ENCODE data around the gene PWWP2B. TPM values are rescaled to one million over a fixed set of nuclear protein-coding genes. Genes with fewer than 3 reads are reported as not detected.
A peak's percentile ranks its signal among the peaks of the same experiment; 100 is the strongest.

PWWP2B gene
- total and polyA plus RNA-seq, 7 experiments from 2014 or later, result 1.5 to 22.2 (median 11.5) TPM

GRCh38 chr10:132387764-132388210 is 9.2 kb upstream of the PWWP2B start:
- H3K9me3 Mint-ChIP-seq, result peaks cover 0 to 10% (median 0%) of the 10 kb centered on the region in 11 donors
- POLR2A ChIA-PET, result interaction anchor here (1.0 kb wide), 1 partner anchor 65 kb away, joined by 7 read pairs; no protein-coding TSS in a partner anchor
- DNase-seq, result peak; percentile 63 to 87 (median 77)
- peaks cover 3 to 22% (median 11%) of the 10 kb centered on the region in 7 donors for H3K4me1 Mint-ChIP-seq
- intact Hi-C loops (cut with micrococcal nuclease), result loop anchor here (1.0 to 5.0 kb wide), 4 partner anchors 60 to 250 kb away; no protein-coding TSS in a partner anchor
- CTCF ChIA-PET, result interaction anchor here (0.6 to 0.8 kb wide), 6 partner anchors 14 to 66 kb away, joined by 3 to 12 read pairs (median 3); no protein-coding TSS in a partner anchor
- Histone ChIP-seq H3K36me3 (ENCODE audit: control insufficient read depth in 2 of 3, insufficient read depth in 3 of 3, low read length in 3 of 3) (no peaks in the 10 kb centered on the region), H3K9me3 (ENCODE audit: control insufficient read depth in 2 of 3, low read length in 3 of 3) (no peaks in the 10 kb centered on the region), H3K27ac (ENCODE audit: low read depth, low read length) (peak overlapping the region; percentile 2), H3K4me1 (ENCODE audit: control insufficient read depth in 2 of 2, insufficient read depth in 2 of 2, low read length in 2 of 2) (peaks cover 5 to 6% of the 10 kb centered on the region in 2 donors), H3K27me3 (ENCODE audit: control insufficient read depth in 2 of 2, insufficient read depth in 2 of 2, low read length in 2 of 2) (no peaks in the 10 kb centered on the region), H3K4me3 (ENCODE audit: low read length) (peak overlapping the region; percentile 35)
- H3K36me3 Mint-ChIP-seq, result peaks cover 0 to 7% (median 0%) of the 10 kb centered on the region in 5 donors
- H3K27me3 Mint-ChIP-seq, result no peaks in the 10 kb centered on the region
- peak overlapping the region in 7 of 9 donors; percentile 43 to 82 (median 70) for H3K27ac Mint-ChIP-seq
- H3K4me3 Mint-ChIP-seq, result peak overlapping the region in 9 of 10 donors; percentile 29 to 76 (median 62)
- ATAC-seq, result peak; percentile 94

- Histone ChIP-seq H3K9me3 (ENCODE audit: control insufficient read depth in 2 of 3, low read length in 3 of 3) (no peaks in the 10 kb centered on the region), H3K4me3 (ENCODE audit: low read length) (no peak overlapping the region), H3K36me3 (ENCODE audit: control insufficient read depth in 2 of 3, insufficient read depth in 3 of 3, low read length in 3 of 3) (no peaks in the 10 kb centered on the region), H3K27ac (ENCODE audit: low read depth, low read length) (no peak overlapping the region), H3K27me3 (ENCODE audit: control insufficient read depth in 2 of 2, insufficient read depth in 2 of 2, low read length in 2 of 2) (no peaks in the 10 kb centered on the region), H3K4me1 (ENCODE audit: control insufficient read depth in 2 of 2, insufficient read depth in 2 of 2, low read length in 2 of 2) (peaks cover 5 to 6% of the 10 kb centered on the region in 2 donors)
- Mint-ChIP-seq H3K9me3 (peaks cover 0 to 10% (median 0%) of the 10 kb centered on the region in 11 donors), H3K4me1 (peaks cover 3 to 22% (median 11%) of the 10 kb centered on the region in 7 donors), H3K27ac (no peak overlapping the region), H3K4me3 (peak overlapping the region in 1 of 10 donors; percentile 46), H3K36me3 (peaks cover 0 to 7% (median 0%) of the 10 kb centered on the region in 5 donors), H3K27me3 (no peaks in the 10 kb centered on the region)
- CTCF ChIA-PET, result interaction anchor here (1.2 kb wide), 1 partner anchor 57 kb away, joined by 3 read pairs; no protein-coding TSS in a partner anchor
- intact Hi-C loops (cut with micrococcal nuclease), result loop anchor here (1.0 to 5.0 kb wide), 4 partner anchors 58 to 248 kb away; no protein-coding TSS in a partner anchor
- ATAC-seq, result no peak
- DNase-seq, result peak in 1 of 9 donors; percentile 6
- POLR2A ChIA-PET, result interaction anchor here (1.3 kb wide), 1 partner anchor 58 kb away, joined by 4 read pairs; no protein-coding TSS in a partner anchor
These were observed 8.0 kb upstream of the PWWP2B start for GRCh38 chr10:132388891-132389432.

- peak overlapping the region in 2 of 9 donors; percentile 32 to 39 for H3K27ac Mint-ChIP-seq
These were observed 7.4 kb upstream of the PWWP2B start for GRCh38 chr10:132389433-132390169.

GRCh38 chr10:132390170-132390920 is 6.7 kb upstream of the PWWP2B start:
- POLR2A ChIA-PET, result interaction anchor here (1.3 to 1.6 kb wide), 2 partner anchors 57 kb away, joined by 4 to 7 read pairs; no protein-coding TSS in a partner anchor
- intact Hi-C loops (cut with micrococcal nuclease), result no loop called here

More at GRCh38 chr10:132389433-132390169, 7.4 kb upstream of the PWWP2B start:
- H3K27me3 Mint-ChIP-seq, result no peaks in the 10 kb centered on the region
- peaks cover 0 to 7% (median 0%) of the 10 kb centered on the region in 5 donors for H3K36me3 Mint-ChIP-seq
- peak overlapping the region in 1 of 10 donors; percentile 46 for H3K4me3 Mint-ChIP-seq
- Histone ChIP-seq H3K27me3 (ENCODE audit: control insufficient read depth in 2 of 2, insufficient read depth in 2 of 2, low read length in 2 of 2) (no peaks in the 10 kb centered on the region), H3K4me3 (ENCODE audit: low read length) (no peak overlapping the region), H3K27ac (ENCODE audit: low read depth, low read length) (no peak overlapping the region), H3K4me1 (ENCODE audit: control insufficient read depth in 2 of 2, insufficient read depth in 2 of 2, low read length in 2 of 2) (peaks cover 5 to 6% of the 10 kb centered on the region in 2 donors), H3K9me3 (ENCODE audit: control insufficient read depth in 2 of 3, low read length in 3 of 3) (no peaks in the 10 kb centered on the region), H3K36me3 (ENCODE audit: control insufficient read depth in 2 of 3, insufficient read depth in 3 of 3, low read length in 3 of 3) (no peaks in the 10 kb centered on the region)
- ChIA-PET CTCF (interaction anchor here (1.2 kb wide), 1 partner anchor 57 kb away, joined by 3 read pairs; no protein-coding TSS in a partner anchor), POLR2A (interaction anchor here (1.3 kb wide), 1 partner anchor 57 kb away, joined by 4 read pairs; no protein-coding TSS in a partner anchor)
- intact Hi-C loops (cut with micrococcal nuclease), result loop anchor here (2.0 to 5.0 kb wide), 2 partner anchors 247 to 248 kb away; no protein-coding TSS in a partner anchor
- no peak for DNase-seq
- peaks cover 0 to 10% (median 0%) of the 10 kb centered on the region in 11 donors for H3K9me3 Mint-ChIP-seq
- no peak for ATAC-seq
- H3K4me1 Mint-ChIP-seq, result peaks cover 3 to 24% (median 13%) of the 10 kb centered on the region in 7 donors

GRCh38 chr10:132390921-132391675 is 5.9 kb upstream of the PWWP2B start:
- Mint-ChIP-seq H3K27me3 (no peaks in the 10 kb centered on the region), H3K9me3 (peaks cover 0 to 10% (median 0%) of the 10 kb centered on the region in 11 donors), H3K4me3 (no peak overlapping the region), H3K36me3 (peaks cover 0 to 7% (median 0%) of the 10 kb centered on the region in 5 donors), H3K4me1 (peaks cover 3 to 18% (median 6%) of the 10 kb centered on the region in 7 donors), H3K27ac (peak overlapping the region in 3 of 9 donors; percentile 14 to 34 (median 33))
- CTCF ChIA-PET, result interaction anchor here (0.6 to 1.1 kb wide), 2 partner anchors 56 to 169 kb away, joined by 3 to 7 read pairs; no protein-coding TSS in a partner anchor
- Histone ChIP-seq H3K36me3 (ENCODE audit: control insufficient read depth in 2 of 3, insufficient read depth in 3 of 3, low read length in 3 of 3) (no peaks in the 10 kb centered on the region), H3K27ac (ENCODE audit: low read depth, low read length) (no peak overlapping the region), H3K4me3 (ENCODE audit: low read length) (no peak overlapping the region), H3K4me1 (ENCODE audit: control insufficient read depth in 2 of 2, insufficient read depth in 2 of 2, low read length in 2 of 2) (peaks cover 5 to 6% of the 10 kb centered on the region in 2 donors), H3K9me3 (ENCODE audit: control insufficient read depth in 2 of 3, low read length in 3 of 3) (no peaks in the 10 kb centered on the region), H3K27me3 (ENCODE audit: control insufficient read depth in 2 of 2, insufficient read depth in 2 of 2, low read length in 2 of 2) (no peaks in the 10 kb centered on the region)
- POLR2A ChIA-PET, result interaction anchor here (1.6 kb wide), 1 partner anchor 56 kb away, joined by 7 read pairs; no protein-coding TSS in a partner anchor
- intact Hi-C loops (cut with micrococcal nuclease), result no loop called here
- DNase-seq (peak in 1 of 9 donors; percentile 5), ATAC-seq (no peak)

More at GRCh38 chr10:132390170-132390920, 6.7 kb upstream of the PWWP2B start:
- Histone ChIP-seq H3K4me1 (ENCODE audit: control insufficient read depth in 2 of 2, insufficient read depth in 2 of 2, low read length in 2 of 2) (peaks cover 5 to 6% of the 10 kb centered on the region in 2 donors), H3K36me3 (ENCODE audit: control insufficient read depth in 2 of 3, insufficient read depth in 3 of 3, low read length in 3 of 3) (no peaks in the 10 kb centered on the region), H3K27me3 (ENCODE audit: control insufficient read depth in 2 of 2, insufficient read depth in 2 of 2, low read length in 2 of 2) (no peaks in the 10 kb centered on the region), H3K9me3 (ENCODE audit: control insufficient read depth in 2 of 3, low read length in 3 of 3) (no peaks in the 10 kb centered on the region), H3K4me3 (ENCODE audit: low read length) (no peak overlapping the region), H3K27ac (ENCODE audit: low read depth, low read length) (no peak overlapping the region)
- ATAC-seq (no peak), DNase-seq (peak in 1 of 9 donors; percentile 5)
- peak overlapping the region in 1 of 10 donors; percentile 13 for H3K4me3 Mint-ChIP-seq
- peak overlapping the region in 5 of 9 donors; percentile 14 to 46 (median 33) for H3K27ac Mint-ChIP-seq
- H3K27me3 Mint-ChIP-seq, result no peaks in the 10 kb centered on the region
- peaks cover 0 to 7% (median 0%) of the 10 kb centered on the region in 5 donors for H3K36me3 Mint-ChIP-seq
- CTCF ChIA-PET, result interaction anchor here (1.1 to 1.2 kb wide), 2 partner anchors 56 kb away, joined by 3 to 7 read pairs; no protein-coding TSS in a partner anchor
- peaks cover 3 to 23% (median 12%) of the 10 kb centered on the region in 7 donors for H3K4me1 Mint-ChIP-seq
- H3K9me3 Mint-ChIP-seq, result peaks cover 0 to 10% (median 0%) of the 10 kb centered on the region in 11 donors

All from naive thymus-derived CD4-positive, alpha-beta T cell (primary cell).